NCI-H748 treated with DMSO at 0.1 percent for 48 hours (cell line): Measurements from ENCODE around the gene SNORC.
A peak's percentile ranks its signal among the peaks of the same experiment; 100 is the strongest.

Source experiments
- DNase-seq: peaks from one replicate; lab custom pipeline; 2025; lab: John Stamatoyannopoulos, UW

Gene SNORC

GRCh38 chr2:232926431-232926939, 56.4 kb downstream of the SNORC start:
- peak; percentile 9 for DNase-seq

DNA sequence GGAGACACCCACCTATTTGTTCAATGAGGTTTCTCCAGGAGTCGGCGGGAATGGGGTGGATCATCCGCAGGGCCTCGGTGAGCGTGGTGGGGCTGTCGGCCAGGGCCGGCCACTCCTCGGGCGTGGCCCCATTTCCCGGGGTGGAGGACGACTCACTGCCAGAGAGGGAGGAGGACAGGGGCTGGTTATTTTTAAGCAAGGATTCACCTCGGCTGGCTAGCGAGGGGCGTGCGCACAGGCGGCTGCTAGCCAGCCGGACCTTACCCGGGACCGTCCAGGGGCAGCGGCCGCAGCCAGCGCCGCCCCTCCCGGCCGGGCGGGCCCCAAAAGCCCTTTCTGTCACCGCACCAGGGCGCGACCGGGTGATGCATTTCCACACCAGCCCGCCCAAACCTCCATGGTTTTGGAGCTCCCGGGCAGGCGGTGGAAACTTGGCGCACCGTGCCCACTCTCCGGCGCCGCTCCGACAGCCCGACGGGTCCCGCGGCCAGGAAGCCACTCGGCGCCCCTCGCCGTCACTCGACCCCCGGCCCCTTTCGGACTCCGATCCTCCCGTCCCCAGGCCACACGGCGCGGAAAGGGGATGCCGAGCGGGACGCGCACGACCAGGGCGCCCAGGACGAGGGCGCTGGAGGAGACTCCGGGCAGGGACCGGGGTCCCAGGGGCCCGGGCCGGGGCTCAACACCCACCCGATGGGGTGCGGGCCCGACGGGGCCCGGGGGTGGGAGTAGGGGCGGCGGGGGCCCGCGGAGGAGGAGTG, 57.1 kb downstream of the SNORC start:
- peak; percentile 6 for DNase-seq

GRCh38 chr2:232927793-232928550, 57.9 kb downstream of the SNORC start:
- DNase-seq: peak; percentile 10
